Upper lobe of left lung (tissue), 6 donors: ENCODE data around the gene ENGASE. TPM values are rescaled to one million over a fixed set of nuclear protein-coding genes. Genes with fewer than 3 reads are reported as not detected.

Experiments used
- ATAC-seq, 2 donors: fragments of 200-7000 bp; cut with Tn5 transposase; one replicate each; pipeline ENCODE4 v1.9.1; 2022; ENCODE audit warnings: mild to moderate bottlenecking in 2 of 2, moderate library complexity in 2 of 2; ENCODE audit not compliant: low FRiP score in 2 of 2
- DNase-seq, 2 donors: peaks; one replicate each; pipeline ENCODE4 v3.0.0-alpha.2; 2019 to 2020
- H3K27ac ChIP-seq, 4 donors: fragments of 200-600 bp; sonication (generic); one replicate each; pipeline ENCODE4 v1.5.1; 2016 to 2019
- H3K27me3 ChIP-seq, 4 donors: fragments of 200-600 bp; sonication (generic); one replicate each; pipeline ENCODE4 v1.5.1; 2017 to 2019
- H3K36me3 ChIP-seq, 4 donors: fragments of 200-600 bp; sonication (generic); one replicate each; pipeline ENCODE4 v1.5.1; 2016 to 2019
- H3K4me1 ChIP-seq, 4 donors: fragments of 200-600 bp; sonication (generic); one replicate each; pipeline ENCODE4 v1.5.1; 2018 to 2019
- H3K4me3 ChIP-seq, 4 donors: fragments of 200-600 bp; sonication (generic); one replicate each; pipeline ENCODE4 v1.5.1; 2017 to 2019; ENCODE audit warnings: mild to moderate bottlenecking in 2 of 4, moderate library complexity in 1 of 4
- H3K9me3 ChIP-seq, 4 donors: fragments of 200-600 bp; sonication (generic); one replicate each; pipeline ENCODE4 v1.5.1; 2018 to 2019
- EP300 ChIP-seq, 4 donors: sonication (generic); formaldehyde crosslinking; IDR thresholded peaks; one replicate each; pipeline ENCODE4 v1.5.1; 2017; ENCODE audit warnings: antibody characterized with exemption in 4 of 4, control low read depth in 2 of 4
- POLR2A ChIP-seq, 4 donors: fragments of 450-650 bp; IDR thresholded peaks; one replicate each; pipeline ENCODE4 v1.5.1; 2016 to 2017; ENCODE audit warnings: antibody characterized with exemption in 4 of 4, mild to moderate bottlenecking in 2 of 4
- POLR2AphosphoS5 ChIP-seq, 2 donors: sonication (generic); formaldehyde crosslinking; IDR thresholded peaks; one replicate each; pipeline ENCODE4 v1.5.1; 2017; ENCODE audit warnings: antibody characterized with exemption in 2 of 2
- WGBS, 2 donors: methylation state at CpG; one replicate each; pipeline ENCODE4 v1.1.5; 2017 to 2018; 5-methylcytosine and 5-hydroxymethylcytosine counted together
- total RNA-seq, 6 donors: library from RNA; depleted of rRNA in 4 of 6; stranded (reverse); fragments of >200 nt in 4 of 6; gene quantifications; one replicate each; pipeline versions ENCODE4 v1.1.0 to v1.2.1, GENCODE V29; 2016 to 2021
- TF ChIP-seq, protein P1 (sequence below), 6 experiments: fragments of 450-650 bp in 4 of 6; fragments of 200-600 bp in 2 of 6; sonication (generic) in 2 of 6; IDR thresholded peaks; one replicate each; pipeline ENCODE4 v1.5.1; 2016 to 2019; ENCODE audit warnings: antibody characterized with exemption in 6 of 6
- donor health status: DM: no; HTN: no; CAD: no; lungs with moderate emphysema.
- donor health status: DM: no; HTN: yes; CAD: no; lungs with severe emphysema.

ENGASE gene
- total RNA-seq, 6 donors from 2014 or later, result 17.2 to 320 (median 55.9) TPM

GRCh38 chr17:79101111-79101673, 26.6 kb downstream of the ENGASE start:
- WGBS, 2 donors, result 62 to 70% methylated on average over 7 to 13 of the region's 13 CpGs
- Histone ChIP-seq H3K9me3 (no peaks in the 10 kb centered on the region), H3K4me3 (no peak overlapping the region), H3K27me3 (peaks cover 0 to 23% (median 10%) of the 10 kb centered on the region in 4 donors), H3K4me1 (peaks cover 0 to 9% (median 0%) of the 10 kb centered on the region in 4 donors), H3K36me3 (no peaks in the 10 kb centered on the region), H3K27ac (no peak overlapping the region)
- no peak for TF ChIP-seq POLR2A (IDR thresholded peaks at IDR 0.05)
- TF ChIP-seq, protein P1, sequence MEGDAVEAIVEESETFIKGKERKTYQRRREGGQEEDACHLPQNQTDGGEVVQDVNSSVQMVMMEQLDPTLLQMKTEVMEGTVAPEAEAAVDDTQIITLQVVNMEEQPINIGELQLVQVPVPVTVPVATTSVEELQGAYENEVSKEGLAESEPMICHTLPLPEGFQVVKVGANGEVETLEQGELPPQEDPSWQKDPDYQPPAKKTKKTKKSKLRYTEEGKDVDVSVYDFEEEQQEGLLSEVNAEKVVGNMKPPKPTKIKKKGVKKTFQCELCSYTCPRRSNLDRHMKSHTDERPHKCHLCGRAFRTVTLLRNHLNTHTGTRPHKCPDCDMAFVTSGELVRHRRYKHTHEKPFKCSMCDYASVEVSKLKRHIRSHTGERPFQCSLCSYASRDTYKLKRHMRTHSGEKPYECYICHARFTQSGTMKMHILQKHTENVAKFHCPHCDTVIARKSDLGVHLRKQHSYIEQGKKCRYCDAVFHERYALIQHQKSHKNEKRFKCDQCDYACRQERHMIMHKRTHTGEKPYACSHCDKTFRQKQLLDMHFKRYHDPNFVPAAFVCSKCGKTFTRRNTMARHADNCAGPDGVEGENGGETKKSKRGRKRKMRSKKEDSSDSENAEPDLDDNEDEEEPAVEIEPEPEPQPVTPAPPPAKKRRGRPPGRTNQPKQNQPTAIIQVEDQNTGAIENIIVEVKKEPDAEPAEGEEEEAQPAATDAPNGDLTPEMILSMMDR (IDR thresholded peaks at IDR 0.05), result no peak
- TF ChIP-seq EP300 (IDR thresholded peaks at IDR 0.05), result no peak
- DNase-seq, result peak in 1 of 2 donors; percentile 54
- ATAC-seq, result no peak

DNA sequence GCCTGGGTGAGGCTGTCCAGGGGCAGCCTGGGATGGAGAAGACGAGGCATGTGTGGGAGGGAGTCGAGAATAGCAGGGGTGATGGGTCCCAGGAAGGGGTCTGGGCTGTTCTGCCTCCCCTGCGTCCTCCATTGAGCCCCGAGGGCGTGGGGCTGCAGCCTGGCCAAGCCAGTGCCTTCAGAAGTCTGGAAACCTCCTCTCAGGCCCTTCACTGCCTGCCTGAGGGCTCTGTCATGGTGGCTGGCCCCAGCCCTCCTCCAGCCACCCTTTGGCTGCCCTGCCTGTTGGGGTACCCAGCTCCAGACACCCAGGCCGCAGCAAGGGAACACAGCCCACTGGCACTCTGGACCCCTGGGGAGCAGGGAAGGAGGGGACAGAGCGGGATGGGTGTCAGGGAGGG, 27.6 kb downstream of the ENGASE start:
- Histone ChIP-seq H3K27me3 (peaks cover 0 to 16% (median 6%) of the 10 kb centered on the region in 4 donors), H3K27ac (no peak overlapping the region), H3K4me1 (peaks cover 0 to 4% (median 0%) of the 10 kb centered on the region in 4 donors), H3K4me3 (no peak overlapping the region), H3K36me3 (no peaks in the 10 kb centered on the region), H3K9me3 (no peaks in the 10 kb centered on the region)
- no peak for ATAC-seq
- WGBS, 2 donors, result 79 to 84% methylated on average over 7 of the region's 7 CpGs
- DNase-seq, result peak in 1 of 2 donors; percentile 59
- no peak for TF ChIP-seq POLR2AphosphoS5 (IDR thresholded peaks at IDR 0.05)
- TF ChIP-seq POLR2A (IDR thresholded peaks at IDR 0.05), result no peak
- no peak for TF ChIP-seq EP300 (IDR thresholded peaks at IDR 0.05)
- TF ChIP-seq, protein P1 (IDR thresholded peaks at IDR 0.05), result no peak

GRCh38 chr17:79104898-79105600, 30.4 kb downstream of the ENGASE start:
- peaks cover 0 to 6% (median 3%) of the 10 kb centered on the region in 4 donors for H3K27me3 ChIP-seq
- TF ChIP-seq, protein P1 (IDR thresholded peaks at IDR 0.05), result no peak
- TF ChIP-seq POLR2A (IDR thresholded peaks at IDR 0.05) (no peak), POLR2AphosphoS5 (IDR thresholded peaks at IDR 0.05) (no peak), EP300 (IDR thresholded peaks at IDR 0.05) (no peak)
- no peak overlapping the region for H3K4me3 ChIP-seq
- no peak overlapping the region for H3K27ac ChIP-seq
- ATAC-seq (no peak), DNase-seq (peak in 1 of 2 donors; percentile 46)
- no peaks in the 10 kb centered on the region for H3K36me3 ChIP-seq
- H3K9me3 ChIP-seq, result no peaks in the 10 kb centered on the region
- H3K4me1 ChIP-seq, result no peaks in the 10 kb centered on the region
- 81 to 89% methylated on average over 4 to 11 of the region's 12 CpGs for WGBS, 2 donors

GRCh38 chr17:79105937-79106336, 31.3 kb downstream of the ENGASE start:
- Histone ChIP-seq H3K27me3 (peaks cover 0 to 6% (median 3%) of the 10 kb centered on the region in 4 donors), H3K9me3 (no peaks in the 10 kb centered on the region), H3K27ac (no peak overlapping the region), H3K36me3 (no peaks in the 10 kb centered on the region), H3K4me3 (no peak overlapping the region), H3K4me1 (no peaks in the 10 kb centered on the region)
- DNase-seq, result peak in 1 of 2 donors; percentile 64
- ATAC-seq, result no peak
- TF ChIP-seq EP300 (IDR thresholded peaks at IDR 0.05) (no peak), POLR2AphosphoS5 (IDR thresholded peaks at IDR 0.05) (no peak), POLR2A (IDR thresholded peaks at IDR 0.05) (no peak)
- TF ChIP-seq, protein P1 (IDR thresholded peaks at IDR 0.05), result no peak
- WGBS, 2 donors, result 78 to 90% methylated on average over 6 of the region's 14 CpGs
